ENCODE measurements around the gene FAM107B. TPM values are rescaled to one million over a fixed set of nuclear protein-coding genes. Genes with fewer than 3 reads are reported as not detected.

The FAM107B gene
- total and polyA plus RNA-seq, 2 experiments from 2014 or later = 85.5 to 85.9 TPM

DNA sequence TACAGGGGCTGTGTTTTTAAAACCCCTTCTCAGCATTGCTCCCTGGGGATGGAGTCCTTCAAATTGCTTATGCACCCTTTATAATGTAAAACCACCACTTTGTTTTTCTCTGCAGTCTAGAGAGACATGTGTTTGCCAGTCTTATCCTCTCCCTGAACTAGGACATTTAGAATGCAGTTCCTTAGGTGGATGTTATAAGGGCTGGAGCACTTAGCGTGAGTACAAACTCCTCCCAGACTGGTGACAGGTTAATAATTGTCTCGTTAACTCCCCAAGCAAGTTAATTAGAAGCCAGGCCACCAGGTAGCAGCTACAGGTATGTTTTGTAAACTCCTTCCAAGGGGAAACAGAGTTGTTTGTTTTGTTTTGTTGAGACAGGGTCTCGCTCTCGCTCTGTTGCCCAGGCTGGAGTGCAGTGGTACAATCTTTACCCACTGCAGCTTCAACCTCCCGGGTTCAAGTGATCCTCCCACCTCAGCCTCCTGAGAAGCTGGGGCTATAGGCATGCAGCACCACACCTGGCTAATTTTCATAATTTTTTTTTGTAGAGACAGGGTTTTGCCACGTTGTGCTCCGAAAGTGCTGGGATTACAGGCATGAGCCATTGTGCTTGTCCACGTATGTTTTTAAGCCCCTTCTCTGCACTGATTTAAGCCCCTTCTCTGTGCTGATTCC is 100.2 kb downstream of the FAM107B start:
- Histone ChIP-seq H3K9me2 (replicated peaks; ENCODE audit: insufficient read depth) (no peaks in the 10 kb centered on the region), H3K79me2 (no peaks in the 10 kb centered on the region), H3K27me3 (no peaks in the 10 kb centered on the region), H3K4me2 (peak overlapping the region; percentile 49), H3K36me3 (replicated peaks; ENCODE audit: insufficient read depth, low read depth) (no peaks in the 10 kb centered on the region), H3K4me3 (no peak overlapping the region), H2AFZ (no peak overlapping the region), H3K27ac (peak overlapping the region; percentile 30), H3K4me1 (ENCODE audit: insufficient read depth) (peaks cover 40% of the 10 kb centered on the region), H4K20me1 (ENCODE audit: insufficient read depth, poor library complexity, severe bottlenecking) (no peaks in the 10 kb centered on the region), H3K9me3 (ENCODE audit: low read depth) (no peaks in the 10 kb centered on the region)
- WGBS (ENCODE audit: low lambda C conversion rate, missing lambda C conversion rate) = 47% methylated on average over 8 of the region's 8 CpGs
- peak; percentile 76 for DNase-seq (ENCODE audit: low spot score)
- no peak for TF ChIP-seq EZH2 (IDR thresholded peaks at IDR 0.05; ENCODE audit: borderline replicate concordance)
- TF ChIP-seq, protein P1, sequence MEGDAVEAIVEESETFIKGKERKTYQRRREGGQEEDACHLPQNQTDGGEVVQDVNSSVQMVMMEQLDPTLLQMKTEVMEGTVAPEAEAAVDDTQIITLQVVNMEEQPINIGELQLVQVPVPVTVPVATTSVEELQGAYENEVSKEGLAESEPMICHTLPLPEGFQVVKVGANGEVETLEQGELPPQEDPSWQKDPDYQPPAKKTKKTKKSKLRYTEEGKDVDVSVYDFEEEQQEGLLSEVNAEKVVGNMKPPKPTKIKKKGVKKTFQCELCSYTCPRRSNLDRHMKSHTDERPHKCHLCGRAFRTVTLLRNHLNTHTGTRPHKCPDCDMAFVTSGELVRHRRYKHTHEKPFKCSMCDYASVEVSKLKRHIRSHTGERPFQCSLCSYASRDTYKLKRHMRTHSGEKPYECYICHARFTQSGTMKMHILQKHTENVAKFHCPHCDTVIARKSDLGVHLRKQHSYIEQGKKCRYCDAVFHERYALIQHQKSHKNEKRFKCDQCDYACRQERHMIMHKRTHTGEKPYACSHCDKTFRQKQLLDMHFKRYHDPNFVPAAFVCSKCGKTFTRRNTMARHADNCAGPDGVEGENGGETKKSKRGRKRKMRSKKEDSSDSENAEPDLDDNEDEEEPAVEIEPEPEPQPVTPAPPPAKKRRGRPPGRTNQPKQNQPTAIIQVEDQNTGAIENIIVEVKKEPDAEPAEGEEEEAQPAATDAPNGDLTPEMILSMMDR (IDR thresholded peaks at IDR 0.05; ENCODE audit: poor library complexity) = no peak
- no peak for TF ChIP-seq EZH2phosphoT487 (IDR thresholded peaks at IDR 0.05; ENCODE audit: low read depth, severe bottlenecking, unreplicated experiment)

DNA sequence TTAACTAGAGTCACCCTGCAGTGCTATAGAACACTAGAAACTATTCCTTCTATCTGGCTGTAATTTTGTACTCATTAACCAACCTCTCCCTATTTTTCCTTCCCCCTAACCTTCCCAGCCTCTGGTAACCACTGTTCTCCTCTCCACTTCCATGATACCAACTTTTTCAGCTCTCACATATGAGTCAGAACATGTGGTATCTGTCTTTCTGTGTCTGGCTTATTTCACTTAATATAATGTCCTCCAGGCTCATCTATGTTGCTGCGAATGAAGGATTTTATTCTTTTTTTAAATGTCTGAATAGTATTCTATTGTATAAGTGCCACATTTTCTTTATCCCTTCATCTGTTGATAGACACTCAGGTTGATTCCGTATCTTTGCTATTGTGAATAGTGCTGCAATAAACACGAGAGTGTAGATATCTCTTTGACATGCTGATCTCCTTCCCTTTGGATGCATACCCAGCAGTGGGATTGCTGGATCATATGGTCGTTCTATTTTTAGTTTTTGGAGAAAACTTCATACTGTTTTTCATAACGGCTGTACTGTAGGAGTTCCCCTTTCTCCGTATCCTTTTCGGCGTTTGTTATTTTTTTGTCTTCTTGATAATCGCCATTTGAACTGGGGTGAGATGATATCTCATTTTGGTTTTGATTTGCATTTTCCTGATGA is 101.4 kb downstream of the FAM107B start:
- Histone ChIP-seq H3K4me3 (no peak overlapping the region), H2AFZ (no peak overlapping the region), H3K9me3 (ENCODE audit: low read depth) (no peaks in the 10 kb centered on the region), H3K79me2 (no peaks in the 10 kb centered on the region), H3K36me3 (replicated peaks; ENCODE audit: insufficient read depth, low read depth) (no peaks in the 10 kb centered on the region), H3K4me1 (ENCODE audit: insufficient read depth) (peaks cover 40% of the 10 kb centered on the region), H3K27ac (peak overlapping the region; percentile 27), H4K20me1 (ENCODE audit: insufficient read depth, poor library complexity, severe bottlenecking) (no peaks in the 10 kb centered on the region), H3K4me2 (peak overlapping the region; percentile 49), H3K27me3 (no peaks in the 10 kb centered on the region), H3K9me2 (replicated peaks; ENCODE audit: insufficient read depth) (no peaks in the 10 kb centered on the region)
- peak; percentile 36 for DNase-seq (ENCODE audit: low spot score)
- TF ChIP-seq, protein P1 (IDR thresholded peaks at IDR 0.05; ENCODE audit: poor library complexity) = no peak
- WGBS (ENCODE audit: low lambda C conversion rate, missing lambda C conversion rate) = 58% methylated on average over 9 of the region's 9 CpGs

DNA sequence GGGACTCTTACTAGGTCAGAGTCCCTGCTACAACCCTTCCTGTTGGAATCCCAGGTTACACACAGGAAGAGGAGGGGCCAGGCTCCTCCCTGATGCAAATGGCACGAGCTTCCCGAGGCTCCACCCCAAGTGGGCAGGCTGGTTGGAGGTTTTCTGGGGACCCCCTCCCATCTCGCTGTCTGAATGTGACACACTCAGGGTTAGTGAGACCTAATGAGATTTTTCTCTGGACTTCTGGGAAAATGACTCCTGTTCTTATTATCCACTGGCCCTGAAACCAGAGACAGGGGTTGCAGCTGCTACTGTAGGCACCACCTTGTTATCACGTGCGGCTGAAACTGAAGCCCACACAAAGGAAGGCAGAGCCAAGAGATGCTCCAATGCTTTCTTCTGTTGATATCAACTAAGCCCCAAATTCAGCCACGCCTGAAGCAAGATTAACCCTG is 103.3 kb downstream of the FAM107B start:
- H3K4me2 ChIP-seq = peak overlapping the region; percentile 63
- peak; percentile 38 for DNase-seq (ENCODE audit: low spot score)
- no peak overlapping the region for H3K4me3 ChIP-seq
- H3K9me3 ChIP-seq (ENCODE audit: low read depth) = no peaks in the 10 kb centered on the region
- whole genome bisulfite sequencing (ENCODE audit: low lambda C conversion rate, missing lambda C conversion rate) = 58% methylated on average over 6 of the region's 6 CpGs
- H4K20me1 ChIP-seq (ENCODE audit: insufficient read depth, poor library complexity, severe bottlenecking) = no peaks in the 10 kb centered on the region
- no peak overlapping the region for H2AFZ ChIP-seq
- TF ChIP-seq, protein P1 (IDR thresholded peaks at IDR 0.05; ENCODE audit: poor library complexity) = no peak
- no peak for TF ChIP-seq EZH2phosphoT487 (IDR thresholded peaks at IDR 0.05; ENCODE audit: low read depth, severe bottlenecking, unreplicated experiment)
- no peak for TF ChIP-seq EZH2 (IDR thresholded peaks at IDR 0.05; ENCODE audit: borderline replicate concordance)
- no peaks in the 10 kb centered on the region for H3K79me2 ChIP-seq
- peak overlapping the region; percentile 87 for H3K27ac ChIP-seq
- no peaks in the 10 kb centered on the region for H3K27me3 ChIP-seq
- no peaks in the 10 kb centered on the region for H3K9me2 ChIP-seq (replicated peaks; ENCODE audit: insufficient read depth)
- peaks cover 40% of the 10 kb centered on the region for H3K4me1 ChIP-seq (ENCODE audit: insufficient read depth)
- H3K36me3 ChIP-seq (replicated peaks; ENCODE audit: insufficient read depth, low read depth) = no peaks in the 10 kb centered on the region

Data from hepatocyte (in vitro differentiated cells).